ENCODE data around the gene HCLS1.
"Not testable (repeated sequence)": the region's sequence is repeated elsewhere in the genome, so short reads cannot be mapped to it uniquely, and the experiment has no call there.

The HCLS1 gene

GRCh38 chr3:121660356-121661171 is at the start of gene HCLS1:
HCLS1 (minus strand) TSS chr3:121660903; CDS start chr3:121658347, 2,556 bp downstream.
- DNase-seq: no peak

- no peak for DNase-seq
These were observed 49.6 kb upstream of the HCLS1 start for GRCh38 chr3:121710347-121710746.

GRCh38 chr3:121707531-121708273 is 47.0 kb upstream of the HCLS1 start:
- DNase-seq: no peak

- no peak for DNase-seq
These were observed 44.8 kb upstream of the HCLS1 start for GRCh38 chr3:121705541-121705940.

- DNase-seq: no peak
These were observed 43.3 kb upstream of the HCLS1 start for GRCh38 chr3:121703973-121704372.

- DNase-seq: no peak
These were observed 38.2 kb upstream of the HCLS1 start for GRCh38 chr3:121698901-121699300.

- DNase-seq: no peak
These were observed 37.8 kb upstream of the HCLS1 start for GRCh38 chr3:121698476-121698875.

GRCh38 chr3:121696186-121696585 is 35.5 kb upstream of the HCLS1 start:
- no peak for DNase-seq

- no peak for DNase-seq
These were observed 31.5 kb upstream of the HCLS1 start for GRCh38 chr3:121692010-121692699.

- DNase-seq: no peak
These were observed 30.2 kb upstream of the HCLS1 start for GRCh38 chr3:121690777-121691405.

GRCh38 chr3:121688747-121689146 is 28.0 kb upstream of the HCLS1 start:
- not testable (repeated sequence) for DNase-seq

GRCh38 chr3:121681792-121682191 is 21.1 kb upstream of the HCLS1 start:
- no peak for DNase-seq

GRCh38 chr3:121677141-121677540 is 16.4 kb upstream of the HCLS1 start:
- DNase-seq: no peak

GRCh38 chr3:121670676-121671075 is 10.0 kb upstream of the HCLS1 start:
- DNase-seq: no peak

- DNase-seq: no peak
These were observed 6.6 kb upstream of the HCLS1 start for GRCh38 chr3:121667333-121667732.

- DNase-seq: no peak
These were observed 4.8 kb upstream of the HCLS1 start for GRCh38 chr3:121665488-121665887.

GRCh38 chr3:121663171-121663847 is 2.6 kb upstream of the HCLS1 start:
- no peak for DNase-seq

GRCh38 chr3:121662742-121663141 is 2.0 kb upstream of the HCLS1 start:
- DNase-seq: no peak

- DNase-seq: no peak
These were observed 673 bp upstream of the HCLS1 start for GRCh38 chr3:121661376-121661775.

GRCh38 chr3:121659586-121659985 is 1.1 kb downstream of the HCLS1 start:
- DNase-seq: no peak

- no peak for DNase-seq
These were observed 1.8 kb downstream of the HCLS1 start for GRCh38 chr3:121658716-121659435.
